Neutrophil (primary cell): ENCODE results near the gene CYP2C19.
"Not testable (repeated sequence)": the region's sequence is repeated elsewhere in the genome, so short reads cannot be mapped to it uniquely, and the experiment has no call there.

Experiments
- H3K27ac ChIP-seq: fragments of 200-600 bp; sonication (generic); 2 replicates; pipeline ENCODE4 v1.5.1; 2016; ENCODE audit warnings: mild to moderate bottlenecking, moderate library complexity
- H3K27me3 ChIP-seq: fragments of 200-600 bp; sonication (generic); 2 replicates; pipeline ENCODE4 v1.6.0; 2016; ENCODE audit warnings: mild to moderate bottlenecking
- H3K36me3 ChIP-seq: fragments of 200-600 bp; sonication (generic); 2 replicates; pipeline ENCODE4 v1.5.1; 2017
- H3K4me1 ChIP-seq, 2 experiments: fragments of 200-600 bp in 1 of 2; sonication (generic) in 1 of 2; 1 replicate in 1 of 2; 2 replicates in 1 of 2; pipeline versions ENCODE4 v1.5.1 to v1.6.1; 2013 to 2016; ENCODE audit warnings: low read depth in 1 of 2, low read length in 1 of 2, mild to moderate bottlenecking in 1 of 2, moderate library complexity in 1 of 2; ENCODE audit not compliant: control insufficient read depth in 1 of 2, insufficient read depth in 1 of 2
- H3K4me3 ChIP-seq, 2 experiments: fragments of 200-600 bp in 1 of 2; sonication (generic) in 1 of 2; 1 replicate in 1 of 2; 2 replicates in 1 of 2; pipeline ENCODE4 v1.5.1; 2013 to 2016; ENCODE audit warnings: low read depth in 1 of 2, low read length in 1 of 2, mild to moderate bottlenecking in 1 of 2, moderate library complexity in 1 of 2
- H3K9me3 ChIP-seq: fragments of 200-600 bp; sonication (generic); 2 replicates; pipeline ENCODE4 v1.5.1; 2016
- CTCF ChIP-seq: fragments of 200-600 bp; sonication (generic); IDR thresholded peaks from 2 replicates; pipeline ENCODE4 v1.5.1; 2016; ENCODE audit warnings: antibody characterized with exemption

Gene CYP2C19

GRCh38 chr10:94785211-94785610, 22.7 kb downstream of the CYP2C19 start:
- no peaks in the 10 kb centered on the region for H3K9me3 ChIP-seq
- H3K27me3 ChIP-seq: no peaks in the 10 kb centered on the region
- no peak for TF ChIP-seq CTCF
- H3K4me1 ChIP-seq: no peaks in the 10 kb centered on the region
- no peak overlapping the region for H3K4me3 ChIP-seq
- no peak overlapping the region for H3K27ac ChIP-seq
- no peaks in the 10 kb centered on the region for H3K36me3 ChIP-seq

- not testable (repeated sequence) for H3K4me3 ChIP-seq, H3K36me3 ChIP-seq, H3K27ac ChIP-seq
Observed at GRCh38 chr10:94800551-94800950, 38.1 kb downstream of the CYP2C19 start.

GRCh38 chr10:94803307-94803706, 40.8 kb downstream of the CYP2C19 start:
- H3K4me1 ChIP-seq: no peaks in the 10 kb centered on the region
- no peak overlapping the region for H3K4me3 ChIP-seq
- H3K27me3 ChIP-seq: no peaks in the 10 kb centered on the region
- no peaks in the 10 kb centered on the region for H3K36me3 ChIP-seq
- no peaks in the 10 kb centered on the region for H3K9me3 ChIP-seq
- no peak overlapping the region for H3K27ac ChIP-seq
- TF ChIP-seq CTCF: no peak

More at GRCh38 chr10:94800551-94800950, 38.1 kb downstream of the CYP2C19 start:
- H3K9me3 ChIP-seq, H3K4me1 ChIP-seq, H3K27me3 ChIP-seq: not testable (repeated sequence)

GRCh38 chr10:94830025-94830424, 67.5 kb downstream of the CYP2C19 start:
- H3K27me3 ChIP-seq, H3K27ac ChIP-seq, H3K4me1 ChIP-seq, H3K4me3 ChIP-seq, H3K9me3 ChIP-seq, H3K36me3 ChIP-seq: not testable (repeated sequence)

- Histone ChIP-seq H3K4me1 (no peaks in the 10 kb centered on the region), H3K36me3 (no peaks in the 10 kb centered on the region), H3K27ac (no peak overlapping the region)
Observed at GRCh38 chr10:94846204-94846603, 83.7 kb downstream of the CYP2C19 start.

GRCh38 chr10:94850766-94851165, 88.3 kb downstream of the CYP2C19 start:
- H3K36me3 ChIP-seq: no peaks in the 10 kb centered on the region
- H3K4me1 ChIP-seq: no peaks in the 10 kb centered on the region
- no peaks in the 10 kb centered on the region for H3K9me3 ChIP-seq
- H3K27me3 ChIP-seq: no peaks in the 10 kb centered on the region
- H3K4me3 ChIP-seq: no peak overlapping the region
- no peak overlapping the region for H3K27ac ChIP-seq
- TF ChIP-seq CTCF: no peak

More at GRCh38 chr10:94846204-94846603, 83.7 kb downstream of the CYP2C19 start:
- no peak for TF ChIP-seq CTCF
- Histone ChIP-seq H3K4me3 (no peak overlapping the region), H3K27me3 (no peaks in the 10 kb centered on the region), H3K9me3 (no peaks in the 10 kb centered on the region)

GRCh38 chr10:94851263-94851662, 88.8 kb downstream of the CYP2C19 start:
- no peak for TF ChIP-seq CTCF
- Histone ChIP-seq H3K27ac (no peak overlapping the region), H3K4me1 (no peaks in the 10 kb centered on the region), H3K36me3 (no peaks in the 10 kb centered on the region), H3K9me3 (no peaks in the 10 kb centered on the region), H3K27me3 (no peaks in the 10 kb centered on the region), H3K4me3 (no peak overlapping the region)
